HEK293T (cell line): ENCODE results near the gene RASA3.

Source experiments
- CTCF ChIA-PET: fragments of 350-600 bp; formaldehyde crosslinking; extraction: SDS; loops from one replicate; lab custom pipeline; 2021; ENCODE audit warnings: antibody characterized with exemption, inconsistent platforms; lab: Yijun Ruan, JAX
- POLR2A ChIA-PET: fragments of 350-600 bp; formaldehyde crosslinking; extraction: SDS; loops from one replicate; lab custom pipeline; 2020; ENCODE audit warnings: antibody characterized with exemption, inconsistent platforms; lab: Yijun Ruan, JAX
- DNase-seq: peaks from one replicate; pipeline ENCODE4 v3.0.0; 2012; ENCODE audit warnings: mixed read lengths; ENCODE audit errors: extremely low spot score
- ARNT ChIP-seq: fragments of 450-650 bp; IDR thresholded peaks from 2 replicates; pipeline ENCODE4 v1.6.1; 2017; ENCODE audit warnings: mild to moderate bottlenecking
- BHLHE40 ChIP-seq: fragments of 450-650 bp; IDR thresholded peaks from 2 replicates; pipeline ENCODE4 v1.6.1; 2016; ENCODE audit warnings: mild to moderate bottlenecking, moderate library complexity, borderline replicate concordance
- CTBP1 ChIP-seq: fragments of 450-650 bp; IDR thresholded peaks from 2 replicates; pipeline ENCODE4 v1.6.1; 2016; ENCODE audit warnings: borderline replicate concordance
- ELF4 ChIP-seq: fragments of 450-650 bp; IDR thresholded peaks from 2 replicates; pipeline ENCODE4 v1.6.1; 2017; ENCODE audit warnings: antibody characterized with exemption
- FOXA1 ChIP-seq: fragments of 450-650 bp; IDR thresholded peaks from 2 replicates; pipeline ENCODE4 v1.6.1; 2016; ENCODE audit warnings: mild to moderate bottlenecking
- FOXK2 ChIP-seq: fragments of 450-650 bp; IDR thresholded peaks from 2 replicates; pipeline ENCODE4 v1.6.1; 2016; ENCODE audit warnings: mild to moderate bottlenecking
- FOXM1 ChIP-seq: fragments of 450-650 bp; IDR thresholded peaks from 2 replicates; pipeline ENCODE4 v1.6.1; 2017; ENCODE audit warnings: mild to moderate bottlenecking, borderline replicate concordance
- HDGF ChIP-seq: fragments of 450-650 bp; IDR thresholded peaks from 2 replicates; pipeline ENCODE4 v1.6.1; 2017; ENCODE audit warnings: antibody characterized with exemption, borderline replicate concordance
- L3MBTL2 ChIP-seq: fragments of 450-650 bp; conservative IDR thresholded peaks from 2 replicates; pipeline ENCODE4 v1.6.1; 2016; ENCODE audit warnings: mild to moderate bottlenecking
- LEF1 ChIP-seq: fragments of 450-650 bp; IDR thresholded peaks from 2 replicates; pipeline ENCODE4 v1.6.1; 2017; ENCODE audit warnings: mild to moderate bottlenecking, borderline replicate concordance
- NFRKB ChIP-seq: fragments of 450-650 bp; IDR thresholded peaks from 2 replicates; pipeline ENCODE4 v1.6.1; 2016; ENCODE audit warnings: mild to moderate bottlenecking, moderate library complexity
- PKNOX1 ChIP-seq: fragments of 450-650 bp; IDR thresholded peaks from 2 replicates; pipeline ENCODE4 v1.6.1; 2016
- SP1 ChIP-seq: fragments of 450-650 bp; IDR thresholded peaks from 2 replicates; pipeline ENCODE4 v1.6.1; 2017
- SUZ12 ChIP-seq: fragments of 450-650 bp; IDR thresholded peaks from 2 replicates; pipeline ENCODE4 v1.6.1; 2016; ENCODE audit warnings: mild to moderate bottlenecking
- TARDBP ChIP-seq: fragments of 450-650 bp; IDR thresholded peaks from 2 replicates; pipeline ENCODE4 v1.6.1; 2016
- ZNF384 ChIP-seq: fragments of 450-650 bp; IDR thresholded peaks from 2 replicates; pipeline ENCODE4 v1.6.1; 2016

RASA3 gene

GRCh38 chr13:114005206-114005724 is 127.2 kb downstream of the RASA3 start:
- no peak for DNase-seq
- TF ChIP-seq FOXA1 = no peak
- TF ChIP-seq TARDBP = no peak
- no peak for TF ChIP-seq ELF4
- TF ChIP-seq SP1 = no peak
- ChIA-PET POLR2A (no interaction called here), CTCF (no interaction called here)

- no peak for DNase-seq
- TF ChIP-seq ELF4 (no peak), FOXM1 (no peak), TARDBP (no peak), FOXK2 (no peak), ARNT (no peak), BHLHE40 (no peak), NFRKB (no peak), L3MBTL2 (no peak)
- POLR2A ChIA-PET = no interaction called here
- CTCF ChIA-PET = no interaction called here
Measured at GRCh38 chr13:114004420-114005205, 127.8 kb downstream of the RASA3 start.

GRCh38 chr13:114002771-114003321 is 129.6 kb downstream of the RASA3 start:
- ChIA-PET POLR2A (no interaction called here), CTCF (no interaction called here)
- no peak for TF ChIP-seq CTBP1
- no peak for TF ChIP-seq L3MBTL2
- TF ChIP-seq ZNF384 = no peak
- TF ChIP-seq NFRKB = no peak
- TF ChIP-seq FOXK2 = no peak
- no peak for TF ChIP-seq ELF4
- DNase-seq = no peak

- TF ChIP-seq ELF4 (no peak), L3MBTL2 (no peak), LEF1 (no peak), SP1 (no peak), PKNOX1 (no peak), FOXM1 (no peak), ARNT (no peak), SUZ12 (no peak), NFRKB (no peak), FOXA1 (no peak), HDGF (no peak), BHLHE40 (no peak), ZNF384 (no peak), FOXK2 (no peak), TARDBP (no peak), CTBP1 (no peak)
- ChIA-PET POLR2A (no interaction called here), CTCF (no interaction called here)
- DNase-seq = no peak
Measured at GRCh38 chr13:114002009-114002544, 130.3 kb downstream of the RASA3 start.

- DNase-seq = no peak
- no peak for TF ChIP-seq CTBP1
- TF ChIP-seq FOXK2 = no peak
- TF ChIP-seq TARDBP = no peak
- no peak for TF ChIP-seq PKNOX1
- TF ChIP-seq FOXM1 = no peak
- no peak for TF ChIP-seq ARNT
- TF ChIP-seq BHLHE40 = no peak
- TF ChIP-seq SP1 = no peak
- TF ChIP-seq HDGF = no peak
- TF ChIP-seq SUZ12 = no peak
- POLR2A ChIA-PET = no interaction called here
- CTCF ChIA-PET = no interaction called here
Measured at GRCh38 chr13:114001331-114002008, 131.0 kb downstream of the RASA3 start.

GRCh38 chr13:114000151-114001040 is 132.0 kb downstream of the RASA3 start:
- no peak for DNase-seq
- POLR2A ChIA-PET = no interaction called here
- CTCF ChIA-PET = no interaction called here
- TF ChIP-seq ELF4 (no peak), NFRKB (no peak), FOXA1 (no peak), L3MBTL2 (no peak), SP1 (no peak), TARDBP (no peak), FOXM1 (no peak), PKNOX1 (no peak), ARNT (no peak), BHLHE40 (no peak), ZNF384 (no peak), LEF1 (no peak), CTBP1 (no peak), FOXK2 (no peak), HDGF (no peak)
